GM13976 (cell line): ENCODE data around the gene PUDP.
"Not testable (repeated sequence)": the region's sequence is repeated elsewhere in the genome, so short reads cannot be mapped to it uniquely, and the experiment has no call there.

ENCODE experiments used
- DNase-seq: peaks from one replicate; pipeline ENCODE4 v3.0.0; 2012; ENCODE audit warnings: low spot score
- in situ Hi-C: fragments of 300-500 bp; cut with MboI; formaldehyde crosslinking; loops from one replicate; pipeline ENCODE4 v1.12.0; 2022; ENCODE audit warnings: low sequenced_read_pairs, mixed read lengths, inconsistent platforms; ENCODE audit not compliant: unreplicated experiment
- TF ChIP-seq, protein P1 (sequence below): IDR thresholded peaks from 2 replicates; pipeline ENCODE4 v1.5.1; 2012; ENCODE audit warnings: borderline replicate concordance, mild to moderate bottlenecking; ENCODE audit not compliant: insufficient read depth; ENCODE audit errors: extremely low read depth, missing control alignments, control extremely low read depth

Gene PUDP

DNA sequence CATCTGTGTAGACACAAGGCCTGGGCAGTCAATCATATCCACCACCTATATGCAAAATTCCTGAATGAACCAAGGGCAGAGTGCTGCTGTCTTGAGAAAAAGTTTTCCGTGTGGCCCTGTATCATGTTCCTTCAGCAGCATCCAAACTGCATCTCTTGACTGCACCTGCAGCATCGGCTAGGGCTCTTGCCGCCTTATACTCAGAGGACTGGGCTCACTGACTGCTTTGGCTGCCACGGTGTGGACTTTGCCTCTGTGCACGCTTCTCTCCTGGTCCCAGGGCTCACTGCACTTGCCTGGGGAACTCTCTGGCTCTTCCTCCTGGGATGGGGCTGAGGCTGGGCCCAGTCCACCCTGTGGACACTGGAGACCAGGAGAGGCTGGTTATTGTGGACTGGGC, 39.9 kb downstream of the PUDP start:
- TF ChIP-seq, protein P1, sequence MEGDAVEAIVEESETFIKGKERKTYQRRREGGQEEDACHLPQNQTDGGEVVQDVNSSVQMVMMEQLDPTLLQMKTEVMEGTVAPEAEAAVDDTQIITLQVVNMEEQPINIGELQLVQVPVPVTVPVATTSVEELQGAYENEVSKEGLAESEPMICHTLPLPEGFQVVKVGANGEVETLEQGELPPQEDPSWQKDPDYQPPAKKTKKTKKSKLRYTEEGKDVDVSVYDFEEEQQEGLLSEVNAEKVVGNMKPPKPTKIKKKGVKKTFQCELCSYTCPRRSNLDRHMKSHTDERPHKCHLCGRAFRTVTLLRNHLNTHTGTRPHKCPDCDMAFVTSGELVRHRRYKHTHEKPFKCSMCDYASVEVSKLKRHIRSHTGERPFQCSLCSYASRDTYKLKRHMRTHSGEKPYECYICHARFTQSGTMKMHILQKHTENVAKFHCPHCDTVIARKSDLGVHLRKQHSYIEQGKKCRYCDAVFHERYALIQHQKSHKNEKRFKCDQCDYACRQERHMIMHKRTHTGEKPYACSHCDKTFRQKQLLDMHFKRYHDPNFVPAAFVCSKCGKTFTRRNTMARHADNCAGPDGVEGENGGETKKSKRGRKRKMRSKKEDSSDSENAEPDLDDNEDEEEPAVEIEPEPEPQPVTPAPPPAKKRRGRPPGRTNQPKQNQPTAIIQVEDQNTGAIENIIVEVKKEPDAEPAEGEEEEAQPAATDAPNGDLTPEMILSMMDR, result no peak
- no peak for DNase-seq
- in situ Hi-C loops, result no loop called here

DNA sequence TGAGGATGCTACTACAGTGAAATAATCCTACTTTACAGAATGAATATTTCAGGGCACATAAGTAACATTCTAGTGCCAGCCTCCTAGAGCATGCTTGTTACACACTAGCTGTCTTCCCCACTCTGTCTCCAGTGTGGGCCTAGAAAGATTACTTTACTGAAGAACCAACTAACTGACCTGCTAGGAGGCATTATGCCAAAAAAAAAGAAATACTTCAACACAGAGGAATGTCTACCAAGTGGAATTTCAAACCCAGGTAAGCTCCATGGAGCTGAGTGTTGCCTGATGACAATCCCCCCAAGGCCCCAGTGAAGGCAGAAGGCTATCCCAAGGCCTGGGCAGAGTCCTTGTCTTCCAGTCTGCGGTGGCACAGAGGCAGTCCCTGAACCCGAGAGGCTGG, 41.3 kb downstream of the PUDP start:
- TF ChIP-seq, protein P1, result no peak
- DNase-seq, result no peak
- in situ Hi-C loops, result no loop called here

DNA sequence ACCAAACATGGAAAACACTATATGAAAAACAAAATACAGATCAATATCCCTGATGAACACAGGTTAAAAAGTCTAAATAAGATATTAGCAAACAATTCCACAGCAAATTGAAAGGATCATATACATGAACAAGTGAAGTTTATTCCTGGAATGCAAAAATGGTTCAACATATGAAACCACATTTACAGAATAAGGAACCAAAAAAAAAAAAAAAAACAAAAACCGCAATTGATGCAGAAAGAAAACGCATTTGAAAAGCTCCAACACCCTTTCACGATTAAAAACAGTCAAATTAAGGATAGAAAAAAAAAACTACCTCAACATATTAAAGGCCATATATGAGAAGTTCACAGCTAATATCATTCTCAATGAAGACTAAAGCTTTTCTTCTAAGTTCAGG, 45.8 kb downstream of the PUDP start:
- no peak for DNase-seq
- in situ Hi-C loops, result no loop called here
- TF ChIP-seq, protein P1, result no peak

DNA sequence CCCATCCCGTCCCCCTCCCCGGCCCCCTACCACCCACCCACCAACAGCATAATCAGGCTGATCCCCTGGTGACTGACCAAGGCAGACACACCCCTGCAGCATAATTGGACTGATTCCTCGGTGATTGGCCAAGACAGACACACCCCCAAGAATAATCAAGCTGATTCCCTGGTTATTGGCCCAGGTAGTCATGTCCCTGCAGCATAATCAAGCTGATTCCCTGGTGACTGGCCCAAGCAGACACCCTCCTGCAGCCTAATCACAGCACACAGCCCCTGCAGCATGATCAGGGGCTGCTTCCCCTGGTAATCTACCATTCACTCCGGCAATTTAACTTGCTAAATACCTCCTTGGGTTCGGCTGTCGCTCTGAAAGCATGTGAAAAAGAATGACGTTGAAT, 47.9 kb downstream of the PUDP start:
- TF ChIP-seq, protein P1, result no peak
- no peak for DNase-seq
- in situ Hi-C loops, result no loop called here

DNA sequence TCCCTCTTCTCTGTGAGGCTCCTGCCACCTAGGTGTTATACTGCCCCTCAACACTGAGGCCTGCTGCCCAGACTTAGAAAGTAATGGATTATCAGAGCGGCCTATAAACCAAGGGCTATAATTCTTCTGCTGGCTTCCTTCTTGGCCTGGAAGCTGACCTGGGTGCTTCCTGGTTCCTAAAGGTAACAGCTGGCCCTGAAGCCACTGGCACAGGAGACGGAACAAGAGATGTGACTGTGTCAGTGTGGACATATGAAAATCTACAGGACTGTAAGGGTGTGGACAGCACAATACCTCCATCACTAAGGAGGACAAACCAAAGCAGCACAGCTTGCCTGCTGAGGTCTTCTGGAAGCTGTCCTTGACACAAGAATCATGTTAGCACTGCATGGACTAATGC, 52.3 kb downstream of the PUDP start:
- in situ Hi-C loops, result loop anchor here (25.0 kb wide), 1 partner anchor 842 kb away; the partner anchor contains the start of gene PNPLA4
- DNase-seq, result not testable (repeated sequence)

DNA sequence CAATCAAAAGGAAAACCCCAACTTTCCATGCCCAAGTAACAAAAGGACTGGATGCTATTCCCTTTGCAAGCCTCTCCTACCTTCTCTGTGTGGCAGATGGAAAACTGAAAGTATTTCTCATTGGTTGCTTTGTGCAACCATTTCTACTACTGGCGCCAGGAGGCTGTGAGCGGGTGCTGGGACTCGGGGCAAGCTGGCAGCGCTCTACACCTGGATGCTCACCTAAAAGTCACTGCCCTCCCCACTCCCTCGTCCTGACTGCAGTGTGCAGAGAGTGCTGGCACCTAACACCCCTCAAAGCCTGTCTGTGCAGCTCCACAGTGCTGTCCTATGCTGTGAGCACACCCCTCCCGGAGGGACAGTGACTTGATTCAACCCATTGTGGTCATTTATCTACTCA, 54.6 kb downstream of the PUDP start:
- TF ChIP-seq, protein P1, result no peak
- no peak for DNase-seq
- in situ Hi-C loops, result loop anchor here (25.0 kb wide), 1 partner anchor 844 kb away; the partner anchor contains the start of gene PNPLA4

DNA sequence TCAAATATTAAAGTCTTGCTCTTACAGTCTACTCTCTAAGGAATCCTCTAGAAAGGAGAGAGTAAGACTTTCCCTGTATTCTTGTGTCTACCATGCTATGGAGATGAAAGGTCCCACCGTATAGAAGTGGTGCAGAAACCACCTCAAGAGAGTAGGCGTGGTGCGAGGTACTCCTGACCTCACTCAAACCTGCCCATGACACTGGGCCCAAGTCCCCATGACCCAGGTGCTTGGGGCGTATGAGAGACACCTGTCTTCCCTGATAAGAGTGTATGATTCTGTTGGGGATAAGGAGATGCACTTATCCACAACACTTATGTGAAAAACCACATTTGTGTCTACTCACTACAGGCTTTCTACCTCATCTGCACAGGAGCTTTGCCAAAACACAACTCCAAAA, 55.4 kb downstream of the PUDP start:
- TF ChIP-seq, protein P1, result no peak
- DNase-seq, result no peak
- in situ Hi-C loops, result loop anchor here (25.0 kb wide), 1 partner anchor 845 kb away; the partner anchor contains the start of gene PNPLA4
